Right ventricle myocardium inferior (tissue), 1 donor: Measurements from ENCODE around the gene RGS3. TPM values are rescaled to one million over a fixed set of nuclear protein-coding genes. Genes with fewer than 3 reads are reported as not detected.

ENCODE experiments used
- ATAC-seq: fragments of 200-7000 bp; cut with Tn5 transposase; one replicate; pipeline ENCODE4 v1.9.1; 2020; ENCODE audit warnings: mild to moderate bottlenecking, moderate library complexity
- DNase-seq: peaks from one replicate; pipeline ENCODE4 v3.0.0; 2021; ENCODE audit errors: missing footprints
- intact Hi-C: fragments of 100-400 bp; cut with DNase I; formaldehyde crosslinking; loops from one replicate; pipeline ENCODE4 v1.11.0; 2022
- total RNA-seq: library from RNA; stranded (reverse); fragmentation: NEBNext Ultra II Directional; extraction: Animal tissue kit (Norgen Biotek cat#: 25700); gene quantifications from one replicate; pipeline ENCODE4 v1.2.1, GENCODE V29; 2021
- donor health status: DM: no; HTN: yes; CAD: no; lungs with severe emphysema.

RGS3 gene
- total RNA-seq, 1 donor from 2014 or later: 139 TPM

GRCh38 chr9:113521693-113522255 is 58.2 kb downstream of the RGS3 start:
- peak; percentile 37 for DNase-seq
- no peak for ATAC-seq
- intact Hi-C loops: loop anchor here (2.0 to 5.0 kb wide), 2 partner anchors 36 to 67 kb away; no protein-coding TSS in a partner anchor

DNA sequence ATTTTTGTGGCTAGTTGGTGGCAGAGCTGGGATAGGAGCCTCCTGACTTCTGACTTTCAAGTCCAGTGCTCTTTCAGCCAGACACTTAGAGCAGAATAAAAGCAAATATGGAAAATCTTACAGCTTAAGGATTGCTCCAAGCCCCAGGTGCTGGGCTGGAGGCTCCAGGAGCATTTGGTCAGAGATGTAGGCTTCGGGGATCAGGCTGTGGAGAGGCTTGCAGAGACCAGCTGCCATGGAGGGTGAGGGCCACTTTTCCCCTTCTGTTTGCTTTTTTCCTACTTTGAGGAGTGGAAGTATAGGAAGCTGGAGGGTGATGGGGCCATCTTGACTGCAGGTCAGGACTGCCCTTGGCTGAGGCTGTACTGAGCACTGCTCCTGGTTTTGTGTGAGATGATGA is 58.9 kb downstream of the RGS3 start:
- no peak for ATAC-seq
- DNase-seq: peak; percentile 11
- intact Hi-C loops: loop anchor here (2.0 to 5.0 kb wide), 2 partner anchors 35 to 66 kb away; no protein-coding TSS in a partner anchor

- ATAC-seq: no peak
- intact Hi-C loops: loop anchor here (2.0 to 5.0 kb wide), 2 partner anchors 34 to 66 kb away; no protein-coding TSS in a partner anchor
These were observed 59.3 kb downstream of the RGS3 start for GRCh38 chr9:113522858-113523257.

GRCh38 chr9:113523421-113524141 is 60.1 kb downstream of the RGS3 start:
- intact Hi-C loops: loop anchor here (2.0 to 5.0 kb wide), 2 partner anchors 34 to 65 kb away; no protein-coding TSS in a partner anchor
- ATAC-seq (peak; percentile 63), DNase-seq (peak; percentile 77)

More at GRCh38 chr9:113522858-113523257, 59.3 kb downstream of the RGS3 start:
- peak; percentile 41 for DNase-seq

DNA sequence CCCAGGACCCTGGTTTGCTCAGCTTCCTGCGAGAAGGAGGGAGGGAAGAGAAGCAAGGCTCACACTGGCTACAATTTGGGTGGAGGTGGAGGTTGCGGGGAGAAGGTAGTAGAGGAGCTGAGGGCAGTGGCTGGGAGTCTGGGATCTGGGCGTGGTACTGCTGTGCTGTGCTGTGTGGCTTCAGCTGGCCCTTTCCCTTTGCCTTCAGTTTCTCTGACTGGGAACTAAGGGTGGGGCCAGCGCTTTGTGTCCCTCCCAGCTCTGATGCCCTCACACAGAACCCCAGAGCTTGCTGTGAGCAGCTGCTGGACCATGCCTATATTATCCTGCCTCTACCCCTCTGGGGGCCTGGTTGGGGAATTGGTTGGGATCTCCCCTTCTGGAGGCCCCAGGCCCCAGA is 60.9 kb downstream of the RGS3 start:
- DNase-seq (no peak), ATAC-seq (peak; percentile 12)
- intact Hi-C loops: loop anchor here (5.0 kb wide), 1 partner anchor 33 kb away; no protein-coding TSS in a partner anchor

DNA sequence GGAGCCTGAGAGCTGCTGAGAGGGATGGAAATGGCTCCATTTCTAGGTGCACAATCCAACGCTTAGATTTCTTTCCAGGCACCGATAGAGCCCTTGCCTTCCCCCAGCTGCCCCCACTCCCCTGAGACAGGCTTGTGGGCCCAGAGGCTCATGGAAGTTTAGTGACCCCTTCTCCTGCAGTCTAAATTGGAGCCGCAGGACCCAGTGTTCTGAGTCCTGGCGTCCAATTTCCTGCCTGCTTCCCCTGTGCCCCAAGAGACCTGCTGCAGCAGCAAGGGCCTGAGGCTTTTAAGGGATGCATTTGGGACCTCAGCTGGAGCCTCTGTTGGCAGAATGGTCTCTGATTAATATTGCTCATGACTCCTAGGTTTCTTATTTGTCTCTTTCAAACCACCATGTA is 61.7 kb downstream of the RGS3 start:
- DNase-seq (no peak), ATAC-seq (no peak)
- intact Hi-C loops: no loop called here

GRCh38 chr9:113525831-113526230 is 62.3 kb downstream of the RGS3 start:
- ATAC-seq (no peak), DNase-seq (no peak)
- intact Hi-C loops: no loop called here

DNA sequence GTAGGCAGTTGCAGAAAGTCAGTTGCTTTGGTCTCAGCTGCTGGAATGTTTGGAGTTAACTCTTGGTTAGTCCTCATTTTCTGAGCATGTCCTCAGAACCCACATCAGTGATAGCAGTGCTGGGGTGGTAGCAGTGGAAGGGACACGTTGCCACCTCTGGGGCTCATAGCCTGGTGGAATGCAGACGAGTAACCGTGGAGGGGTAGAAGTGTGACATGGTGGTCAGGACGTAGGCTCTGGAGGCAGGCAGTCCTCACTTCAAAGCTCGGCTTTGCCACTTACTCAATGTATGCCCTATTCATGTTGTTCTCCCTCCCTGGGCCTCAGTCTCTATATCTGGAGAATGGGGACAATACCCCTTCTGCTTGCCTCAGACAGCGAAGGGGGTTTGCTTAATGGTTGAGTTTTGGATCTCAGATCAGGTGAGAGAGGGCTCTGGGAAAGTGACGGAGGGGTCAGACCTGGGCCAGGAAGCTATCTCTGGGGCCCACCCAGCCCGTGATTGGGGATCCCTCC is 62.8 kb downstream of the RGS3 start:
- DNase-seq: no peak
- intact Hi-C loops: no loop called here
- ATAC-seq: no peak

DNA sequence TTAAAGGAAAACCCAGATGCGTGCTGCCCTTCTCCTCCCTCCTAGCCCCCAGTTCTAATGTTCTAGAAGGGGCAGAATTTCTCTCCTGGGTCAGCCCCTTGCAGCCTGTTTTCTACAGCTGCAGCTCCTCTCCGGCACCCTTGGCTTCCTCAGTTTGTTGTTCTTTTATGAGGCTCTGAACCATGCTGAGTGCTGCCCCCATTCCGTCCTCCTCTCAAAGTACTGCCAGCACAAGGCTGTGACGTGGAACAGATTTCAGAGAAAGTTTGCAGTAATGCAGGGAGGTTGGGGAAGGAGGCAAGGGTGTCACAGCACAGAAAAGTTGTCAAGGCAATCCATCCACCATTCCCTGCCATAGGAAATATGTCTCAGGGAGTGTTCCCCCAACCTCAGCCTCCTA is 63.3 kb downstream of the RGS3 start:
- DNase-seq: no peak
- intact Hi-C loops: no loop called here
- no peak for ATAC-seq

GRCh38 chr9:113528088-113528487 is 64.6 kb downstream of the RGS3 start:
- ATAC-seq (no peak), DNase-seq (no peak)
- intact Hi-C loops: no loop called here

DNA sequence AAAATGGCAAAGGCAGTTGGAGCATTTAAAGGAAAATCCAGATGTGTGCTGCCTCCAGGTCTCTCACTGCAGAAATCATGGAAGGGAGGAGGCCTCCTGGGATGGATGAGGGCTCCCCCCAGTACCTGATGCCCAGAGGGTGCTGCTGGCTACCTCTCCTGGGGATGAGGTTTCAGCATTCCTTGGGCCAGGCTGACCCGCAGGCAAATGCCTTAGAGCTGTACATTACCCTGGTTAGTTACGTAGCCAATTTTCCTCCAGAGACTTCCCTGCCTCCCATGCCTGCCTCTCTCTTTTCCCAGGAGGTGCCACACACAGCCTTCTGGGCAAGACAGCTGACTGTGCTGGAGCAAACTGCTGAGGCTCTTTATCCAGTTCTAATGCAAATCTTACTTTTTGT is 65.3 kb downstream of the RGS3 start:
- no peak for DNase-seq
- ATAC-seq: no peak

DNA sequence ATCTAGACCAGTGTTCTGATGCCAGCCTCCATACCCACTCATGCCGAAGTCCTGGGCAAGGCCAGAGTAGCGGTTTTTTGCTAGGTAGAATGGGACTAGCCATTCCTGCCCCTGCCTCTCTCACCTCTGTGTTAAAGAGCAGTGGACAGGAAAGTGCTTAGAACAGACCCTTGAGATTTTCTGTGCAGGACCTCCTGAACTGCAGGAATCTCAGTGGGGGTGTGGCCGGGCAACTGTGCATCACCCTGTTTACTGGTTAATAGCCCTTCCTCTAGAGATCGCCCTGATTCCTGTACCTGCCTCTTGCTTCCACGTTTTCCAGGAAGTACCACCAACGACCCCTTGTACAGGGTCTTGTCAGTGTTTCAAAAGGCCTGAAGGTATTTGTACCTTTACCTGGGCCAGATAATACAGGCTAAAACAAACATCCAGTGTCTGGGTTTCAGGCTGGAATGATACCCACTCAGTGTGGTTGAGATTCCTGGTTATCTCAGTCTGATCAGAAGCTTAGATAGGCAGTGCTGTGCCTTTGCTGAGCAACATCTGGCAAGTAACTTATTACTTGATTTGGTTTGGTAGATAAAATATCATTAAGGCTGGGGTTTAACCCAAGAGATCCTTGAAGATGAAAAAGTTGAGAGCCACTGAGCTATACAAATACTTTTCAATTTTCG is 65.9 kb downstream of the RGS3 start:
- ATAC-seq (no peak), DNase-seq (no peak)
- intact Hi-C loops: no loop called here

More for the DNA sequence above, 65.3 kb downstream of the RGS3 start:
- intact Hi-C loops: no loop called here

- DNase-seq (no peak), ATAC-seq (no peak)
- intact Hi-C loops: no loop called here
These were observed 66.6 kb downstream of the RGS3 start for GRCh38 chr9:113530022-113530635.

GRCh38 chr9:113530942-113531341 is 67.4 kb downstream of the RGS3 start:
- no peak for DNase-seq
- intact Hi-C loops: no loop called here
- ATAC-seq: no peak

GRCh38 chr9:113531919-113532808 is 68.6 kb downstream of the RGS3 start:
- ATAC-seq: no peak
- intact Hi-C loops: no loop called here
- no peak for DNase-seq

DNA sequence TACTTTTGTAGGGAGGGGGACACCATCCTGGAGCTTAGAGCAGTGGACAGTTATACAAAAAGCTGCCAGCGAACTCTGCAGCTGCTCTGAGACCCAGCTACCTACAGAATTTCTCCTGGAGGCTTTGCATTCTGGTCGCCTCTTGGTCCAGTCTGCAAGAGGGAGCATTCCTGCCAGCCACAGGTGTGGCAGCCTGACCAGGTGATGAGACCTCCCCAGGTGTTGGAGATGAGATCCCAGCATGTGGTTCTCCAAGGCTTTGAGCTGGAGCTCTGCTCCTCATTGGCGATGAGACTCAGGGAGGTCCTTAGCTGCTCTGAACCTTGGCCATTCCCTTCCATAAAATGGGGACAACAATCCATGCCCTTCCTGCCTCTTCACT is 69.3 kb downstream of the RGS3 start:
- intact Hi-C loops: no loop called here
- ATAC-seq: no peak
- DNase-seq: no peak

GRCh38 chr9:113533335-113534225 is 70.1 kb downstream of the RGS3 start:
- DNase-seq (no peak), ATAC-seq (no peak)
- intact Hi-C loops: no loop called here
